ENCODE data around the gene GRIA4.
A peak's percentile ranks its signal among the peaks of the same experiment; 100 is the strongest.
"Not testable (repeated sequence)": the region's sequence is repeated elsewhere in the genome, so short reads cannot be mapped to it uniquely, and the experiment has no call there.

The GRIA4 gene

GRCh38 chr11:105862736-105863367 lies 253.0 kb downstream of the GRIA4 start:
- peak; percentile 13 for DNase-seq (ENCODE audit: low spot score)

GRCh38 chr11:105863523-105863922 lies 253.7 kb downstream of the GRIA4 start:
- no peak for DNase-seq (ENCODE audit: low spot score)

DNA sequence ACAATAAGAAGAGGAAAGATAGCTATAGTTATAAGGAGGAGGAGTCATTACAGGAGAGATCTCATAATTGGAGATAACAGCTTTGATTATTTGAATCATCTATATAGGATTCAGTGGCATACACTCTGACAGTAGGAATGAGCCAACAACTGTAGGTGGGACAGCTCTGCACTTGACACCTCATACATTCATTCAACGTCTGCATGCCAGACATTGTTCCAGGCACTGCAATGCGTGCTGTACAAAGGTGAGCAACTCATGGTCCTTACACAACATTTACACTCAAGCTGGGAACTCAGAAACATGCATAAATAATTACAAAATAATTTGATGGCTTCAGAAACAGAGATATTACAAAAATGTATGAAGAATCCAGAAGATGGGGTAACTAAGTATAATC lies 257.9 kb downstream of the GRIA4 start:
- no peak for DNase-seq (ENCODE audit: low spot score)

DNA sequence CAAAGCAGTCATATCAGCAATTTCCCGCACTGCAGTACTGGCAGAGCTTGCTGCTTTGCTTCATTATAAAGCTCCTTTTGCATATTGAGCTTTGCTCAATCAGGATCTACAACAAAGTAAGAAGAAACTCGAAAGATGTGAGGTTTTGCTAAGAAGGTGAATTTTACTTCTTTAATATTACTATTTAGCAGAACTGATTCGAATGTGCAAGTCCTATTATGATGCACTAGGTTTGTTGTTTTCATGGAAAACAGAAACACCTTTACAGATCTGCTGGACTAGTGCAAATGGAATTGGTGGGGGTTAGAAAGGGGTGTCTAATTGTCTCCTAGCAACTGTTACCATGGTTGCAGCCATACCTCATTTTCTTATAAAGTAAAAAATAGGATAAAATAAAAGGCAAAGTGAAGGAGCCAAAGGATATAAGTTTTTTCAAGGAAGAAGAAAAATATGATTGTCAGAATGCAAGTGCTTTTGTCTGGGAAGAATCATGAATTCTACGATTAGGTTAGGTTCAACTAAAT lies 259.0 kb downstream of the GRIA4 start:
- no peak for DNase-seq (ENCODE audit: low spot score)

DNA sequence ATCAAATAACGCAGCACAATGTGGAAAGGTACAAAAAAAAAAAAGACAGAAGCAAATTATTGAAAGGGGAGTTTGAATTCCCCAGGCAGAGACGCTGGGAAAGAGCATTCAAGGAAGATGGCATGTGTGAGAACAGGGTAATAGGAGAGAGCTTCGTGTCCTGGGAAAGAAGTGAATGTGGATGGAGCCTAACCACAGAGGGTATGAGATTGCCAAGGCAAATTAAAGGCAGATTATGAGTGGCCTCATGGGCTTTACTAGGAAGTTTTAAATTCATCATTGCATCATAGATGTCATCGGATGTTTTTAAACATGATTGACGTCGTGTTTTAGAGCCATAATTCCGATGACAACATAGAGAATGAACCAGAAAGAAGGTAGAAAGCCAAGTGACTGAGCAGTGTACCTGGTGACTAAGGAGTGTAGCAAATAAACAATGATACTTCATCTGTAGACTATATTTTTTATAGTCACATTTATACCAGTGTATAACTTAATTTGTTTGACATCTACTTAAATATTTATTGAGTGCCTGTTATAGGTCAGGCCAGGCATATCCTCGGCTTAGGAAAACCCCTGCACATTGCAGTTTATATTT lies 260.7 kb downstream of the GRIA4 start:
- DNase-seq (ENCODE audit: low spot score), result no peak

GRCh38 chr11:105878510-105878909 lies 268.6 kb downstream of the GRIA4 start:
- DNase-seq (ENCODE audit: low spot score), result no peak

GRCh38 chr11:105878927-105879326 lies 269.1 kb downstream of the GRIA4 start:
- DNase-seq (ENCODE audit: low spot score), result not testable (repeated sequence)

GRCh38 chr11:105881027-105881426 lies 271.2 kb downstream of the GRIA4 start:
- no peak for DNase-seq (ENCODE audit: low spot score)

GRCh38 chr11:105884436-105884835 lies 274.6 kb downstream of the GRIA4 start:
- no peak for DNase-seq (ENCODE audit: low spot score)

DNA sequence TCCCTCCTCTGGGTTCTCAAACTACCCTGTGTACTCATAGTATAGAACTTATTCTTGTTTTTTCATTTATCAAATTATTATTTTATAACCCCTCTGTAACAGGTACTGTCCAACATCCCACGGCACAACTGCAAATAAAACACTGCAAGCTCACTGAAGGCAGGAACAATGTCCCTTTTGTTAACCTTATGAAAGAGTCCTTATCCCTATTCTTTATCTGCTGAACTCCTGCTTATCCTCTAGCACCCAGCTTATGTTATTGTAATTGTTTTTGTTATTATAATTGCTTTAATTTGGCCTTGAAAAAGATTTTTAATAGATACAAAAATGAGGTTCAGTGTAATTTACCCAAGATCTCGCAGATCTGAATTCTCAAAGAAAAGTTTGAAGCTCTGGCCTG lies 281.8 kb downstream of the GRIA4 start:
- no peak for DNase-seq (ENCODE audit: low spot score)

- no peak for DNase-seq (ENCODE audit: low spot score)
These were observed 287.3 kb downstream of the GRIA4 start for GRCh38 chr11:105897161-105897560.

GRCh38 chr11:105899772-105900171 lies 289.9 kb downstream of the GRIA4 start:
- no peak for DNase-seq (ENCODE audit: low spot score)

GRCh38 chr11:105900515-105901035 lies 290.7 kb downstream of the GRIA4 start:
- DNase-seq (ENCODE audit: low spot score), result no peak

DNA sequence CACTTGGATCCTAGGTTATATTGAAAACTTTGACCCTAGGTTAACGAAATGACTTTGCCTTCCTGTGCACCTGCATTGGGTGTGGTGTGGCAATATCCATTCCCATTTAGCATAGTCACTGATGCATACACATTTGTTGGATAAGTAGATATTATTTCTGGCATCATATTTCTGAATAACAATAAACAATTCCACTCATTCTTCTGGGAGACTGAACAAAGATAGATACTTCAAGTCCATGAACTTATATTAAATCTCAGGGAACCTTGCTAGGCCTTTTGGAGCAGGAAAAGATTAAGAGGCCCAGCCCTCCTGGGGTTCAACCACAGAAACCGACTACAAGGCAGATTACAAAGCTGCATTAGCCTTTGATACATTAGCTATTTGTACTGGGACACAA lies 293.2 kb downstream of the GRIA4 start:
- DNase-seq (ENCODE audit: low spot score), result no peak

- no peak for DNase-seq (ENCODE audit: low spot score)
These were observed 296.6 kb downstream of the GRIA4 start for GRCh38 chr11:105906517-105906916.

DNA sequence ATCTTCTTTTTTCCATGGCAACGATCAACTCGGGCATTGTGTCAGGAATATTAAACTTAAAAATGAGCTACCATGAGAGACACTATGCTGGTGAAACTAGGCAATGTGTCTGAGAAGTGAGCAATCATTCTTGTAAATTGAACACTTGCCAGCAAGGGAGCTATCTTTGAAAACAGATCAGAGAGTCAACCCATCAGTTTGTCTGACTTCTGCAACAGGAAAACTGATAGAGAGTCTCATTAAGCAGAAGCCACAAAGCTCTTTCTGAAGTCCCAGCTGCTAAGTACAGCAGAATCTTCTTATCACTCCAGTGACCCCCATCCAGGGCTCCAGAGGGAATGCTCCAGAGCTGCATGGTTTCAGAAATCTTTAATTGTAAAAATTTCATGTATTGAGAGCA lies 297.4 kb downstream of the GRIA4 start:
- no peak for DNase-seq (ENCODE audit: low spot score)

DNA sequence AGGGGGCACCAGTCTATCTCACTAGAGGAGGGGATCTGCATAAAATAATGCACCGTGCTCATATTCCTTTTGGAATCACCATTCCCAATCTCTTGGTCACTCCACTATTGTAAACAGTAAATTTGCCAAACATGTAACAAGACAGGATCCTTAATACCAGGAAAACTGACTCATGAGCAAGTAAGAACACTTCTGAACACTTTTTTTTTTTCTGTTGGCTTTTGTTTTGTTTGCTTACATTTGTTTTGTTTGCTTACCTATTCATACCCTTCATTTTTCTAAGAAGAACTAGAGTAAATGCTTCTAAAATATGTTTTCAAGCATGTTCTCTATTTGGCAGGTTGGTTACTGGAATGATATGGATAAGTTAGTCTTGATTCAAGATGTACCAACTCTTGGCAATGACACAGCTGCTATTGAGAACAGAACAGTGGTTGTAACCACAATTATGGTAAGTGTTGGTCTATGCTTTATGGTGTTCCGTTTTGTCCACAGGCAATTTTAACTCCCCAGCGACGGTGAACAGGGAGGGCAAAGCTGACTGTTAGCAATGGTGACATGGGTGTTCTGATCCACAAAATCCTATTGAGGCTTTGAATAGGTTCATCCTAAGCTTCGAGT lies 300.3 kb downstream of the GRIA4 start:
- DNase-seq (ENCODE audit: low spot score), result no peak

DNA sequence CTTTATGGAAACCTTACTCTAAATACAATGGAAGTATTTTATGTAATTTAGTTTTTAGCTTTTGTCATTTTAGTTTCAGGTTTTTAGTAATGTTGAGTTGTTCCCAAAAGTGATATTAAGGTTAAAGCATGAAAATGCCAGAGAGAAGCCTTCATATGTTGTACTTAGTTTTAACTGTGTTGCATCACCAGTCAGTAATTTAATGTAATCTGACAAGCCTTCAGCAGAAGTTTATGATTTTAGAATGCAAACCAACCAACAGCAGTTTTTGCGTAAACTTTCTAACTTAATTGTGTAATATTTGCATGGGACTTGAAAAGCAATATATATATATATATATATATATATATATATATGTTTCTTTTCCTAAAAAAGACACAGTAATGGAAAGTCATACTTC lies 301.6 kb downstream of the GRIA4 start:
- no peak for DNase-seq (ENCODE audit: low spot score)

DNA sequence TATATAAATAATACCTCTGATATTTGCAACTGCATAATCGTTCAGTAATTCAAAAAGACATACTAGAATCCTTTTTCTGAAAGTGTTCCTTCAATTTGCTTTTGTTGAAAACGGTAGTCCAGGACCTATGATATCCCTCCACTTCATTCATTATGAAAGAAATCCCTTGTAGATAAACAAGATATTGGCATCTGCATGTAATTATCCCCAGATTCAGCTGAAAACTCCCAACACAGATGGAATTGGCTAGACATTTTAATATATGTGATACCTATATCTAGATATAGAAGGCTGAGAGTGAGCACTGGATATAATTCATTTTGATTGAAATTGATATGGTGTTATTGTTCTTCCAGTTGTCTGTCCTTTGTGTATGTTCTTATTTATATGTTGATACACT lies 302.8 kb downstream of the GRIA4 start:
- no peak for DNase-seq (ENCODE audit: low spot score)

DNA sequence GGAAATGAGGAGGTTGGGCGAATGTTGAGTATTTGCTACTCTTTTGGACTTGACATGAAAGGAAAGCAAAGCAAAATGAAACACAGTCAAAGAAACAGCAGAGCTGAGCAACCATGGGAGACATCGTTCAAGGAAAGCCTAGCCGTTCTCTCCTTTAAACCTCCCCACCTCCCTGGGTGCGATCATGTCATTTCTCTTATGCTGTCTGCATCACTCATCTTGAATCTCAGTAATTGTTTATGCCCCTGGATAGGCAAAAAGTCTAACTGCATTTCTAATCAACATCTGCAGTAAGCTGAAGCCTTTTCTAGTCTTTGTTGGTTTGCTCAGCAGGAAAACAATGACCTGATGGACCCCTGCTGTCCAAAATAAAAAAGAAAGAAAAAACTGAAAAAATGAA lies 305.1 kb downstream of the GRIA4 start:
- DNase-seq (ENCODE audit: low spot score), result no peak

GRCh38 chr11:105918039-105918438 lies 308.2 kb downstream of the GRIA4 start:
- no peak for DNase-seq (ENCODE audit: low spot score)

DNA sequence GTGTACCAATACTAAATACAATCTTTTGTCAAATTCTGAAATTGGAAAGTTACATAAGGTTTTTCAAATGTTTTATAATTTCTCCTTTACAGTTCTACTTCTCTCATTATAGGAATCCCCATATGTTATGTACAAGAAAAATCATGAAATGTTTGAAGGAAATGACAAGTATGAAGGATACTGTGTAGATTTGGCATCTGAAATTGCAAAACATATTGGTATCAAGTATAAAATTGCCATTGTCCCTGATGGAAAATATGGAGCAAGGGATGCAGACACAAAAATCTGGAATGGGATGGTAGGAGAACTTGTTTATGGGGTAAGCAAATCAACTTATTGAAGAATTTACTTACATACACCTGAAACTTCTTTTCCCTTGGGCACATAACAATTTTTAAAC lies 308.7 kb downstream of the GRIA4 start:
- no peak for DNase-seq (ENCODE audit: low spot score)

GRCh38 chr11:105923252-105923651 lies 313.4 kb downstream of the GRIA4 start:
- DNase-seq (ENCODE audit: low spot score), result no peak
